Transverse colon (tissue), 4 donors: ENCODE results near the gene SMG7. TPM values are rescaled to one million over a fixed set of nuclear protein-coding genes. Genes with fewer than 3 reads are reported as not detected.

Source experiments
- DNase-seq: peaks from one replicate; pipeline ENCODE4 v3.0.0-alpha.2; 2019
- H3K27ac ChIP-seq, 4 donors: fragments of 200-600 bp; sonication (generic); 2 replicates each; pipeline ENCODE4 v1.5.1; 2016 to 2018; ENCODE audit warnings: inconsistent platforms in 4 of 4
- H3K27me3 ChIP-seq: fragments of 200-600 bp; sonication (generic); 2 replicates; pipeline ENCODE4 v1.5.1; 2017; ENCODE audit warnings: inconsistent platforms
- H3K36me3 ChIP-seq, 4 donors: fragments of 200-600 bp; sonication (generic); 2 replicates each; pipeline ENCODE4 v1.5.1; 2017 to 2019; ENCODE audit warnings: inconsistent platforms in 4 of 4
- H3K4me1 ChIP-seq, 4 donors: fragments of 200-600 bp; sonication (generic); 2 replicates each; pipeline ENCODE4 v1.5.1; 2017 to 2020; ENCODE audit warnings: inconsistent platforms in 4 of 4
- H3K4me3 ChIP-seq, 4 donors: fragments of 200-600 bp; sonication (generic); 1 replicate in 1 of 4; 2 replicates in 3 of 4; pipeline versions ENCODE4 v1.5.1 to v1.6.1; 2017 to 2019; ENCODE audit warnings: inconsistent platforms in 4 of 4
- H3K9me3 ChIP-seq, 2 donors: fragments of 200-600 bp; sonication (generic); 2 replicates each; pipeline ENCODE4 v1.5.1; 2017 to 2019; ENCODE audit warnings: inconsistent platforms in 2 of 2
- EP300 ChIP-seq: sonication (generic); formaldehyde crosslinking; IDR thresholded peaks from one replicate; pipeline ENCODE4 v1.6.1; 2017; ENCODE audit warnings: antibody characterized with exemption, low read depth
- POLR2A ChIP-seq: fragments of 450-650 bp; IDR thresholded peaks from one replicate; pipeline ENCODE4 v1.6.1; 2016; ENCODE audit warnings: antibody characterized with exemption, mild to moderate bottlenecking, moderate library complexity
- POLR2AphosphoS5 ChIP-seq, 3 donors: sonication (generic); formaldehyde crosslinking; IDR thresholded peaks; one replicate each; pipeline ENCODE4 v1.6.1; 2016; ENCODE audit warnings: antibody characterized with exemption in 3 of 3
- WGBS, 2 donors: methylation state at CpG; one replicate each; pipeline ENCODE4 v1.1.5; 2018; ENCODE audit warnings: low coverage in 1 of 2; 5-methylcytosine and 5-hydroxymethylcytosine counted together
- in situ Hi-C, 4 donors: fragments of 200-750 bp; cut with MboI; loops; one replicate each; pipeline versions ENCODE4 v1.15.0 to v1.15.1; 2017; ENCODE audit warnings: low sequenced_read_pairs in 3 of 4, low pct_ligation_motif_present in 1 of 4, low pct_unique_long_range_greater_than_20kb in 1 of 4
- intact Hi-C: fragments of 100-400 bp; cut with DNase I; formaldehyde crosslinking; loops from one replicate; pipeline ENCODE4 v1.15.1; 2023; ENCODE audit warnings: low total_unique reads
- total RNA-seq, 4 donors: library from RNA; depleted of rRNA; stranded (reverse); fragments of >200 nt; gene quantifications; one replicate each; pipeline ENCODE4 v1.1.0, GENCODE V29; 2016
- TF ChIP-seq, protein P1 (sequence below), 5 experiments: fragments of 200-600 bp in 3 of 5; fragments of 450-650 bp in 2 of 5; sonication (generic) in 3 of 5; IDR thresholded peaks; 1 replicate in 2 of 5; 2 replicates in 3 of 5; pipeline ENCODE4 v1.5.1; 2016 to 2017; ENCODE audit warnings: antibody characterized with exemption in 5 of 5, inconsistent platforms in 3 of 5, mild to moderate bottlenecking in 2 of 5, moderate library complexity in 1 of 5

Gene SMG7
- total RNA-seq, 4 donors from 2014 or later: 54.9 to 107 (median 74.1) TPM

DNA sequence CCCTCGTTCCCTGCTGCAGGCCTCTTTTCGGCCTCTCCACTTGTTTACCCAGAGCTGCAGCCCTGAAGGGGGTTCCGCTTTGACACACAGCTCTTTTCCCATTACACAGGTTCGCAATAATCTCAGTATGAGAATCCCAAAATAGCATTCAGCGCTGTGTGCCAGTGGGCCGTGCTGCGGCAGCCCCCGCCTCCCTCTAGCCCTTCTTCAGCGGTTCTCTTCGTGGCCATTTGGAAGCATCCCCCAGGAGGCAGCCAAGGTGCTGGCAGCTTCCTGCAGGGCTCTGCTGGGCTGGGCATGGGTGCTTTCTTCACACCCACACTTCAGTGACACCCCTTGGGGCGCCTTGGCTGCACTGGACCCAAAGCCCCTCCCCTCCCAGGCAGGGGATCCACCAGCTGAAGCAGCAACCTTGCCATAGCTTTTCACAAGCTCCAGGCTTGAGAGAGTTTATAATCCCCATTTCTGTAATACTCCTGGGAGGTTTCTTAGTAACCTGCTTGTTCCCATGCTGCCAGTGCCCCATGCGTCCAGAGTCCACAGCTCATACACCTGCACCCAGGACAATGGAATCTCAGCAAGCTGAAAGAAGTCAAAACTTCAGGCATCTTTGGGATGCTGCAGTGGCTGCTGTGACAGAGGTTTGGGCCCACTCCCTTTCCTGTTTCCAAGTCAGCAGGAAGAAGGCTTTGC, 109.9 kb downstream of the SMG7 start:
- Histone ChIP-seq H3K36me3 (no peaks in the 10 kb centered on the region), H3K4me3 (no peak overlapping the region), H3K9me3 (no peaks in the 10 kb centered on the region), H3K27ac (peak overlapping the region; percentile 1 to 32 (median 24)), H3K4me1 (peaks cover 0 to 6% (median 3%) of the 10 kb centered on the region in 4 donors), H3K27me3 (no peaks in the 10 kb centered on the region)
- WGBS, 2 donors: 81 to 86% methylated on average over 11 to 12 of the region's 12 CpGs
- intact Hi-C loops: no loop called here
- in situ Hi-C loops: no loop called here
- DNase-seq: no peak
- TF ChIP-seq, protein P1, sequence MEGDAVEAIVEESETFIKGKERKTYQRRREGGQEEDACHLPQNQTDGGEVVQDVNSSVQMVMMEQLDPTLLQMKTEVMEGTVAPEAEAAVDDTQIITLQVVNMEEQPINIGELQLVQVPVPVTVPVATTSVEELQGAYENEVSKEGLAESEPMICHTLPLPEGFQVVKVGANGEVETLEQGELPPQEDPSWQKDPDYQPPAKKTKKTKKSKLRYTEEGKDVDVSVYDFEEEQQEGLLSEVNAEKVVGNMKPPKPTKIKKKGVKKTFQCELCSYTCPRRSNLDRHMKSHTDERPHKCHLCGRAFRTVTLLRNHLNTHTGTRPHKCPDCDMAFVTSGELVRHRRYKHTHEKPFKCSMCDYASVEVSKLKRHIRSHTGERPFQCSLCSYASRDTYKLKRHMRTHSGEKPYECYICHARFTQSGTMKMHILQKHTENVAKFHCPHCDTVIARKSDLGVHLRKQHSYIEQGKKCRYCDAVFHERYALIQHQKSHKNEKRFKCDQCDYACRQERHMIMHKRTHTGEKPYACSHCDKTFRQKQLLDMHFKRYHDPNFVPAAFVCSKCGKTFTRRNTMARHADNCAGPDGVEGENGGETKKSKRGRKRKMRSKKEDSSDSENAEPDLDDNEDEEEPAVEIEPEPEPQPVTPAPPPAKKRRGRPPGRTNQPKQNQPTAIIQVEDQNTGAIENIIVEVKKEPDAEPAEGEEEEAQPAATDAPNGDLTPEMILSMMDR (IDR thresholded peaks at IDR 0.05): no peak
- TF ChIP-seq POLR2AphosphoS5 (IDR thresholded peaks at IDR 0.05) (no peak), EP300 (no peak), POLR2A (no peak)

DNA sequence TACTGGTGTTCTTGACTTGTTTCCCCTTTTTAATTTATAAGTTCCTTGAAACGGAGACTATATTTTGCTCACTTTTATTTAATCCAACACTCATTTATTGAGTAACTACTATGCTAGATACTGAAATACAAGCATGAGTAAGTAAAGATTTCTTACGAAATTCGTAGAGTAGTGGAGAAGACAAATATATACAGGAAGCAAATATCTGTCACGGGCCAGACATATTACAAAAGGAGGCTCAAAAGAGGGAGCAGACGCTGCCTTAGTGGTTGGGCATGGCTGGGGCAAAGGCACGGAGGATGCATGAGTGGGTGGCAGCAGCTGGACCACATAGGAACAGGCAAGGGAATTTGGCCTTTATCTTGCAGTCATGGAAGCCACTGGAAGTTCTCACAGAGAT, 111.2 kb downstream of the SMG7 start:
- WGBS, 2 donors: 73 to 87% methylated on average over 5 to 6 of the region's 6 CpGs

DNA sequence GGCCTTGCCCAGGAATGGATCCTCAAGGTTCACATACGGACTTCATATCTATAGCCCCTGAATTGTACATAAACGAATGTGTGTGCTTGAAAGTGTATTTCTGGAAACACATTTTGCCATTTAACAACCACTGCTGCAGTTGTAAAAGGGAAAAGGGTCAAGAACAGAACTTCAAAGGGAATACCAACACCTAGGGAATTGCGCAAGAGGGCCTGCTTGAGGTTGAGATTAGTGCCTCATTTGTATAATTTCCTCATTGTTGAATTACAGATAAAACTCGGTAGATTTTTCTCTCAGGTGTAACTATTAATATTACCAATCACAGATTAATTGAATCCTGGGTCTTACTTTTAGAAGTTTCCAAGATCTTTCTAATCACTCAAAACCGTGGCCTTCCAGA, 111.8 kb downstream of the SMG7 start:
- no peaks in the 10 kb centered on the region for H3K36me3 ChIP-seq
- in situ Hi-C loops (no loop called here), intact Hi-C loops (no loop called here)
- H3K4me3 ChIP-seq: no peak overlapping the region
- 54 to 70% methylated on average over 4 to 5 of the region's 5 CpGs for WGBS, 2 donors
- H3K27ac ChIP-seq: peak overlapping the region in 1 of 4 donors; percentile 10
- TF ChIP-seq POLR2A: no peak
- TF ChIP-seq, protein P1 (IDR thresholded peaks at IDR 0.05): no peak
- TF ChIP-seq POLR2AphosphoS5 (IDR thresholded peaks at IDR 0.05): no peak
- TF ChIP-seq EP300: no peak
- H3K9me3 ChIP-seq: no peaks in the 10 kb centered on the region
- H3K4me1 ChIP-seq: peaks cover 0 to 13% (median 7%) of the 10 kb centered on the region in 4 donors
- H3K27me3 ChIP-seq: no peaks in the 10 kb centered on the region
- no peak for DNase-seq

More for the DNA sequence above, 111.2 kb downstream of the SMG7 start:
- no peak for DNase-seq
- intact Hi-C loops (no loop called here), in situ Hi-C loops (no loop called here)
- Histone ChIP-seq H3K9me3 (no peaks in the 10 kb centered on the region), H3K4me3 (no peak overlapping the region), H3K36me3 (no peaks in the 10 kb centered on the region), H3K27me3 (no peaks in the 10 kb centered on the region), H3K27ac (no peak overlapping the region), H3K4me1 (peaks cover 0 to 6% (median 3%) of the 10 kb centered on the region in 4 donors)
- TF ChIP-seq, protein P1 (IDR thresholded peaks at IDR 0.05): no peak
- TF ChIP-seq POLR2A (no peak), POLR2AphosphoS5 (IDR thresholded peaks at IDR 0.05) (no peak)

DNA sequence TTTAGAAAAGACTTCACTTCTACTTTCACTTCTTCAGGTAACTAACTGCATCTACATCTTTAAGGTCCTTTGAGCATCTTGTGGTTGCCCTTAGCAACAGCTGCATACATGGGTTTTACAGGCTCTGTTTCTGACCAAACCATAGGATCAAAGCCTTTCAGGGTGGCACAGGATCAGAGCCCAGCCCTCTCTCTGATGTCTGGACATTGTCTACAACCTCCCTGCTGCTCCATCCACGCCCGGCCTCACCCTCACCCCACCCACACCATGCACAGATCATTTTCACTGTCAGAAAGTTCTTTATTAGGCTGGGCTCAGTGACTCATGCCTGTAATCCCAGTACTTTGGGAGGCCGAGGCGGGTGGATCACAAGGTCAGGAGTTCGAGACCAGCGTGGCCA, 112.7 kb downstream of the SMG7 start:
- TF ChIP-seq, protein P1 (IDR thresholded peaks at IDR 0.05): no peak
- TF ChIP-seq POLR2AphosphoS5 (IDR thresholded peaks at IDR 0.05): peak in 1 of 3 donors; percentile 34
- Histone ChIP-seq H3K27me3 (no peaks in the 10 kb centered on the region), H3K36me3 (no peaks in the 10 kb centered on the region), H3K4me3 (no peak overlapping the region), H3K4me1 (peaks cover 0 to 22% (median 10%) of the 10 kb centered on the region in 4 donors), H3K27ac (peak overlapping the region in 2 of 4 donors; percentile 10 to 30), H3K9me3 (no peaks in the 10 kb centered on the region)
- intact Hi-C loops (no loop called here), in situ Hi-C loops (no loop called here)
- WGBS, 2 donors: 40% methylated on average over 6 of the region's 6 CpGs; no CpG with 5 or more reads in 1 of the 2 donors
- DNase-seq: peak; percentile 51
